Body of pancreas (tissue), 4 donors: ENCODE measurements around the gene RAB11FIP3.

Experiments
- CTCF ChIP-seq, 7 experiments: fragments of 450-650 bp in 4 of 7; fragments of 200-600 bp in 3 of 7; sonication (generic) in 3 of 7; IDR thresholded peaks; one replicate each; pipeline ENCODE4 v1.5.1; 2016 to 2019; ENCODE audit warnings: antibody characterized with exemption in 7 of 7
- POLR2A ChIP-seq, 3 donors: fragments of 450-650 bp; IDR thresholded peaks; one replicate each; pipeline ENCODE4 v1.6.1; 2016; ENCODE audit warnings: antibody characterized with exemption in 3 of 3, mild to moderate bottlenecking in 2 of 3

GRCh38 chr16:399340-400019 lies 26.0 kb upstream of the RAB11FIP3 start:
- TF ChIP-seq CTCF (IDR thresholded peaks at IDR 0.05), result no peak
- no peak for TF ChIP-seq POLR2A (IDR thresholded peaks at IDR 0.05)
